Caco-2 (cell line): ENCODE data around the gene XG. TPM values are rescaled to one million over a fixed set of nuclear protein-coding genes. Genes with fewer than 3 reads are reported as not detected.

Experiments used
- BruUV-seq: library from RNA; stranded (reverse); fragments of 400-500 nt; replicated peaks from 2 replicates; lab custom pipeline; 2021; lab: Mats Ljungman, UMichigan
- CTCF ChIA-PET: fragments of 300-600 bp; sonication (Branson Sonifier 250); formaldehyde crosslinking; loops from one replicate; lab custom pipeline; 2022; ENCODE audit warnings: antibody characterized with exemption; lab: Charles Lee
- POLR2A ChIA-PET: fragments of 300-600 bp; sonication (Branson Sonifier 250); formaldehyde crosslinking; loops from one replicate; lab custom pipeline; 2022; ENCODE audit warnings: antibody characterized with exemption; lab: Charles Lee
- DNase-seq, 2 experiments: peaks; one replicate each; pipeline versions ENCODE4 v3.0.0 to v3.0.0-alpha.2; 2020 to 2022
- H3K27me3 ChIP-seq: replicated peaks from 2 replicates; pipeline ENCODE4 v1.6.0; 2011; ENCODE audit warnings: low read length; ENCODE audit not compliant: control insufficient read depth, insufficient read depth
- H3K36me3 ChIP-seq: 2 replicates; pipeline ENCODE4 v1.5.1; 2011; ENCODE audit warnings: low read length; ENCODE audit not compliant: control insufficient read depth, insufficient read depth
- H3K4me1 ChIP-seq: fragments of 250-450 bp; sonication (Bioruptor Pico); 2 replicates; pipeline ENCODE4 v1.5.1; 2020; ENCODE audit warnings: mild to moderate bottlenecking
- H3K4me3 ChIP-seq: 2 replicates; pipeline ENCODE4 v1.5.1; 2011; ENCODE audit warnings: low read depth, mild to moderate bottlenecking, control low read depth, low read length
- H3K9me3 ChIP-seq: fragments of 250-450 bp; sonication (Bioruptor Pico); 2 replicates; pipeline ENCODE4 v1.5.1; 2020; ENCODE audit warnings: mild to moderate bottlenecking, moderate library complexity
- H3K27ac Mint-ChIP-seq: one replicate; pipeline ENCODE4 v1.8.0; 2022; ENCODE audit warnings: mixed read lengths; ENCODE audit not compliant: unreplicated experiment
- H3K27me3 Mint-ChIP-seq: one replicate; pipeline ENCODE4 v1.8.0; 2022; ENCODE audit warnings: mixed read lengths; ENCODE audit not compliant: insufficient read depth, unreplicated experiment
- H3K36me3 Mint-ChIP-seq: one replicate; pipeline ENCODE4 v1.8.0; 2022; ENCODE audit warnings: mild to moderate bottlenecking, mixed read lengths; ENCODE audit not compliant: insufficient read depth, unreplicated experiment
- H3K4me1 Mint-ChIP-seq: one replicate; pipeline ENCODE4 v1.8.0; 2022; ENCODE audit warnings: low read depth, mixed read lengths; ENCODE audit not compliant: unreplicated experiment
- H3K4me3 Mint-ChIP-seq: one replicate; pipeline ENCODE4 v1.8.0; 2022; ENCODE audit warnings: mild to moderate bottlenecking, moderate library complexity, mixed read lengths; ENCODE audit not compliant: unreplicated experiment
- H3K9me3 Mint-ChIP-seq: one replicate; pipeline ENCODE4 v1.8.0; 2022; ENCODE audit warnings: mixed read lengths; ENCODE audit not compliant: unreplicated experiment
- intact Hi-C: fragments of 100-400 bp; cut with micrococcal nuclease; formaldehyde crosslinking; loops from one replicate; pipeline ENCODE4 v1.10.0; 2022; ENCODE audit not compliant: unreplicated experiment
- total RNA-seq: library from RNA; stranded (reverse); gene quantifications from 2 replicates; pipeline ENCODE4 v1.2.3, GENCODE V29; 2022
- TF ChIP-seq, protein P1 (sequence below), 2 experiments: fragments of 200-600 bp in 1 of 2; IDR thresholded peaks; 1 replicate in 1 of 2; 2 replicates in 1 of 2; pipeline versions ENCODE4 v1.5.1 to v1.8.0; 2011 to 2022; ENCODE audit warnings: antibody characterized with exemption in 1 of 2, control low read depth in 1 of 2, inconsistent platforms in 1 of 2, low read depth in 1 of 2, low read length in 1 of 2, mild to moderate bottlenecking in 1 of 2, moderate library complexity in 1 of 2; ENCODE audit not compliant: insufficient read depth in 1 of 2, severe bottlenecking in 1 of 2, unreplicated experiment in 1 of 2

XG gene
- total RNA-seq, 1 experiment from 2014 or later, result 1.2 TPM

- H3K9me3 Mint-ChIP-seq, result no peaks in the 10 kb centered on the region
- Histone ChIP-seq H3K4me3 (no peak overlapping the region), H3K9me3 (no peaks in the 10 kb centered on the region), H3K4me1 (no peaks in the 10 kb centered on the region), H3K36me3 (no peaks in the 10 kb centered on the region), H3K27me3 (no peaks in the 10 kb centered on the region)
- H3K27me3 Mint-ChIP-seq, result no peaks in the 10 kb centered on the region
- BruUV-seq, result no TSS peak
- no peaks in the 10 kb centered on the region for H3K36me3 Mint-ChIP-seq
- H3K27ac Mint-ChIP-seq, result no peak overlapping the region
- no peak overlapping the region for H3K4me3 Mint-ChIP-seq
- peaks cover 7% of the 10 kb centered on the region for H3K4me1 Mint-ChIP-seq
- intact Hi-C loops, result no loop called here
- TF ChIP-seq, protein P1, sequence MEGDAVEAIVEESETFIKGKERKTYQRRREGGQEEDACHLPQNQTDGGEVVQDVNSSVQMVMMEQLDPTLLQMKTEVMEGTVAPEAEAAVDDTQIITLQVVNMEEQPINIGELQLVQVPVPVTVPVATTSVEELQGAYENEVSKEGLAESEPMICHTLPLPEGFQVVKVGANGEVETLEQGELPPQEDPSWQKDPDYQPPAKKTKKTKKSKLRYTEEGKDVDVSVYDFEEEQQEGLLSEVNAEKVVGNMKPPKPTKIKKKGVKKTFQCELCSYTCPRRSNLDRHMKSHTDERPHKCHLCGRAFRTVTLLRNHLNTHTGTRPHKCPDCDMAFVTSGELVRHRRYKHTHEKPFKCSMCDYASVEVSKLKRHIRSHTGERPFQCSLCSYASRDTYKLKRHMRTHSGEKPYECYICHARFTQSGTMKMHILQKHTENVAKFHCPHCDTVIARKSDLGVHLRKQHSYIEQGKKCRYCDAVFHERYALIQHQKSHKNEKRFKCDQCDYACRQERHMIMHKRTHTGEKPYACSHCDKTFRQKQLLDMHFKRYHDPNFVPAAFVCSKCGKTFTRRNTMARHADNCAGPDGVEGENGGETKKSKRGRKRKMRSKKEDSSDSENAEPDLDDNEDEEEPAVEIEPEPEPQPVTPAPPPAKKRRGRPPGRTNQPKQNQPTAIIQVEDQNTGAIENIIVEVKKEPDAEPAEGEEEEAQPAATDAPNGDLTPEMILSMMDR (IDR thresholded peaks at IDR 0.05; ENCODE audit: insufficient read depth in 1 of 2, low read depth in 1 of 2, low read length in 1 of 2, severe bottlenecking in 1 of 2, unreplicated experiment in 1 of 2), result no peak
- no peak for DNase-seq
- ChIA-PET POLR2A (no interaction called here), CTCF (no interaction called here)
Measured at GRCh38 chrX:2817036-2817435, 65.2 kb downstream of the XG start.

DNA sequence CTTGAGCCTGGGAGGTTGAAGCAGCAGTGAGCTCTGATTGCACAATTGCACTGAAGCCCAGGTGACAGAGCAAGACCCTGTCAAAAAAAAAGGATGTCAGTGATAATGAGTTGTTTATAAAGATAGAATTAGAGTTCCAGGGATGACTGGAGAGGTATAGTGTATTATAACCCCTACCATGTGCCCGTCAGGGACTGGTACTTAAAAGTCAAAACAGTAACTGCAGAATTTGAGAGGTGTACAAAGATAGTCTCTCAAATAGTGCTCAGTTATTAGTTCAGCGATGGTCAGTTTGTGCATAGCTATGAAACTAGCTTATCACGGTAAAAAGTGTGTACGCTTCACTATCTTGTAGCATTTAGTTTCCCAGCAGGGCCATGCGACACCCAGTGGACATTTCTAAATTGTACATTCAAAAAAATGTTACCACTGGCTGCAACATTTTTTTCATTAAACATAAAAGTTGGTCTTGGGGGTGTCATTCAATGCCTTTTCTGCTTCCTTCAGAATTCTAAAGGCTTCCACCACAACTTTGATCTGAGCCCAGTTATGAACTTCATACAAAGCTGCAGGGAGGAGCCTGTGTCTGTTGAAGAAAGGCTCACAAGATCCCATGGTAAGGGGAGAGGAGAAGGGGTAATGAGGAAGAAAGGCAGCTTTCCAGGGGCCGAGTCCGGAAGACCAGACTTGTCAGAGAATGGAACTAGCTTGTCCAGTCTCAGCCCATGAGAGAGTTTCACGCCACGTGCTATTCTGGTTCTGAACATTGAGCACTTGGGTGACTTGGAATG, 67.7 kb downstream of the XG start:
- CTCF ChIA-PET, result interaction anchor here (0.6 to 1.0 kb wide), 2 partner anchors 31 to 49 kb away, joined by 3 to 4 read pairs; no protein-coding TSS in a partner anchor
- no peak overlapping the region for H3K27ac Mint-ChIP-seq
- POLR2A ChIA-PET, result no interaction called here

DNA sequence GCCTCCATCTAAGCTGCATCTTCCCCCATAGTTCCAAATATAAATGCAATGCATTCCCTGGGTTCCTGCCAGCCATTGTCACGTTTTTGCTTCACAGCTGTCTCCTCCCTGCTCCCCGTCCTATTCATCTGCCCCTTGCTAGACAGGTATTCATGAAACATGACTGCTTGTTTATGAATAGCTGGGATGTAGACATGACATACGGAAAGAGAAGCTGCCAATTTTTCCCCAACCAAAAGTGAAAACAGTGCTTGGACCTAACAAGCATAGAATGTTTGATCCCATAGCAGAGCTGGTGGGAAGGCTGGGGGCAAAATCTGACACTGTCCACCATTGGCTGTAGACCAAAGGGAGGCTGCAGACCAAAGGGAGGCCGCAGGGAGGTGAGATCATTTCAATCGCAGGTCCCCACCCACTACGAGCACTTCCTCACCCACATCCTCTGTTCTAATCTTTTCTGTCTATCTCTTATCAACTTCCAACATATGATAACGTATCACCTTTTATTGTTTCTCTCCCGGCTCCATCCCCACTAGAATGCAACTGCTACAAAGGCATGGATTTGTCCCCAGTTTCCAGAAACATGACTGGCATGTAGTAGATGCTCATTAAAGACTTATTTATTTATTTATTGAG, 68.4 kb downstream of the XG start:
- Mint-ChIP-seq H3K36me3 (no peaks in the 10 kb centered on the region), H3K4me3 (no peak overlapping the region), H3K27ac (no peak overlapping the region), H3K27me3 (no peaks in the 10 kb centered on the region), H3K9me3 (no peaks in the 10 kb centered on the region), H3K4me1 (peaks cover 7% of the 10 kb centered on the region)
- H3K9me3 ChIP-seq, result no peaks in the 10 kb centered on the region
- no peak for DNase-seq
- H3K36me3 ChIP-seq, result no peaks in the 10 kb centered on the region
- no peak overlapping the region for H3K4me3 ChIP-seq
- BruUV-seq, result no TSS peak
- intact Hi-C loops, result no loop called here
- TF ChIP-seq, protein P1 (IDR thresholded peaks at IDR 0.05; ENCODE audit: insufficient read depth in 1 of 2, low read depth in 1 of 2, low read length in 1 of 2, severe bottlenecking in 1 of 2, unreplicated experiment in 1 of 2), result no peak
- no peaks in the 10 kb centered on the region for H3K27me3 ChIP-seq
- POLR2A ChIA-PET, result no interaction called here
- no peaks in the 10 kb centered on the region for H3K4me1 ChIP-seq
- CTCF ChIA-PET, result interaction anchor here (1.0 kb wide), 1 partner anchor 48 kb away, joined by 3 read pairs; no protein-coding TSS in a partner anchor

More for the DNA sequence above, 67.7 kb downstream of the XG start:
- Histone ChIP-seq H3K4me3 (no peak overlapping the region), H3K36me3 (no peaks in the 10 kb centered on the region), H3K4me1 (no peaks in the 10 kb centered on the region), H3K27me3 (no peaks in the 10 kb centered on the region), H3K9me3 (no peaks in the 10 kb centered on the region)
- peak in 1 of 2 experiments; percentile 36 for DNase-seq
- TF ChIP-seq, protein P1 (IDR thresholded peaks at IDR 0.05; ENCODE audit: insufficient read depth in 1 of 2, low read depth in 1 of 2, low read length in 1 of 2, severe bottlenecking in 1 of 2, unreplicated experiment in 1 of 2), result peak; percentile 30 to 61
- no TSS peak for BruUV-seq
- intact Hi-C loops, result loop anchor here (1.0 kb wide), 1 partner anchor 175 kb away; no protein-coding TSS in a partner anchor
- Mint-ChIP-seq H3K36me3 (no peaks in the 10 kb centered on the region), H3K4me1 (peaks cover 7% of the 10 kb centered on the region), H3K27me3 (no peaks in the 10 kb centered on the region), H3K9me3 (no peaks in the 10 kb centered on the region), H3K4me3 (no peak overlapping the region)
